GM19467 (cell line): Measurements from ENCODE around the gene RPRD1A.
"Not testable (repeated sequence)": the region's sequence is repeated elsewhere in the genome, so short reads cannot be mapped to it uniquely, and the experiment has no call there.

Experiments
- ATAC-seq: cut with Tn5 transposase; IDR thresholded peaks from one replicate; pipeline ENCODE4 v1.9.1; 2021; ENCODE audit warnings: mild to moderate bottlenecking, moderate library complexity; ENCODE audit not compliant: unreplicated experiment

RPRD1A gene

DNA sequence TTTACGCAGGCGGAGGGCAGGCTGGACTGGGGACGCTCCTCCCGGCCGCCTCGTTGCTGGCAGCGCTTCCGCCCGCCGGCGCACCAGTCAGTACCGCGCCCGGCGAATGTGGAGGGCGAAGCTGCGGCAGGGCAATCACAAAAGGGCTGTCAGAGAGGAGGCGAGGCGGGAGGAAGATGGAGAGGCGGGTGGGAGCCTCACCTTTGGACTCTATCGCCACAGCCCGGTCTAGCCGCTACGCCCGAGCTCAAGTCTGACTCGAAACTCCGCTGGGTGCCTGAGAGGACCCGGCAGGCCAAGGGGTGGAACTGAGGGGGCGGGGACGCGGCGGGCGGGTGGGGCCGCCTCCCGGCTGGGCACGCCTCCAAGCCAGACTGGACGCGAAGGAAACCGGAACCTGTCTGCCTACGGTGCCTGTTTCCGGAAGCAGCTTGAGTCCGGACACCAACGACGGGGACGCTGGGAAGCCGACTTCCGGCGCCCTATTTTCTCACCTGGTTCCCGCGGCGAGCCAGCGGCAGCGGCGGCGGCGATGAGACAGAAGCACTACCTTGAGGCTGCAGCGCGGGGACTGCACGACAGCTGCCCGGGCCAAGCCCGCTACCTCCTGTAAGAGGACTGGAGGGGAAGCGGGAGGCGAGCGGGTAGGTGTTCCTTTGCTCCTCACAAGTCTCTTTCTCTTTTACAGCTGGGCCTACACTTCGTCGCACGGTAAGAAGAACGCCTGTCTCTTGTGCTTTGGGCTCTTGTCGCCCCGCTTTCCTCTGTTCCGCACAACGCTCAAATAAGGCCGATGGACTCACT is 95.0 kb downstream of the RPRD1A start, which contains the start of gene RMP24:
TSS of gene RMP24 (plus strand) at position 483 of the 804 bp plus-strand sequence.
- peak; percentile 91 for ATAC-seq

- ATAC-seq, result peak; percentile 7
Observed at GRCh38 chr18:35971661-35972196, 95.6 kb downstream of the RPRD1A start.

DNA sequence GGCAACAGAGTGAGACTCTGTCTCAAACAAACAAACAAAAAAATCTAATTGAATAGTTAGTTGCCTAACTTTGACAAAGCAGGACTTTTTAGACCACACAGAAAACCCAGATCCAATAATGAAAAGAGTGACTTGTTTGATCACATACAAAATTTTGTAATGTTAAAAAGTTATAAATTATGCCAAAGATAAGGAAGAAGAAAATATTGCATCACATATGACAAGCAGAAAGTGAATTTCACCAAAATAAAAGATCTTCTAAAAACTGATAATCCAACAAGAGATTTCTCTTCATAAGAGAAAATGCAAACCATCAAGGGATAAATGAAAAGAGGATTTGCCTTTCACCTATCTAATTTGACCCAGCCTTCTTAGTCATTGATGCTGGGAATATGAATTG is 97.7 kb downstream of the RPRD1A start:
- ATAC-seq, result no peak

DNA sequence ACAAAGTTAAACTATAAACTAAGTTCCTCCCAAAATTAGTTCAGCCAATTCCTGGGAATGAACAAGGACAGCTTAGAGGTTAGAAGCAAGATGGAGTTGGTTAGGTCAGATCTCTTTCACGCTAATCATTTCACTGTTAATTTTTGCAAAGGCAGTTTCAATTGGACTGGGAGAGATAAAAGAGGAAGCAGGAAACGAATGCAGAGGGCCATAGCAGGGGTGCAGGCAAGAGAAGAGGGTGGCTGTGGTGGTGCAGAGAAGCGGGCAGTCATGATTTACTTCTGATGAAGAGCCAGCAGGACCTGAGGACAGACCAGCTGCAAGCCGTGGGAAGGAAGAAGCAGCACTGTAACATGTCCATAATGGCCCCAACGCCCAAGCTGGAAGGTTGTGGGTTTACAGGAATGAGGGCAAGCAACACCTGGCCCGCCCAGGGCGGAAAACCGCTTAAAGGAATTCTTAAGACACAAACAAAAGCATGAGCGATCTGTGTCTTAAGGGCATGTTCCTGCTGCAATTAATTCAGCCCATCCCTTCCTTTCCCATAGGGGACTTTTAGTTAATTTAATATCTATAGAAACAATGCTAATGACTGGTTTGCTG is 99.0 kb downstream of the RPRD1A start:
- ATAC-seq, result no peak

DNA sequence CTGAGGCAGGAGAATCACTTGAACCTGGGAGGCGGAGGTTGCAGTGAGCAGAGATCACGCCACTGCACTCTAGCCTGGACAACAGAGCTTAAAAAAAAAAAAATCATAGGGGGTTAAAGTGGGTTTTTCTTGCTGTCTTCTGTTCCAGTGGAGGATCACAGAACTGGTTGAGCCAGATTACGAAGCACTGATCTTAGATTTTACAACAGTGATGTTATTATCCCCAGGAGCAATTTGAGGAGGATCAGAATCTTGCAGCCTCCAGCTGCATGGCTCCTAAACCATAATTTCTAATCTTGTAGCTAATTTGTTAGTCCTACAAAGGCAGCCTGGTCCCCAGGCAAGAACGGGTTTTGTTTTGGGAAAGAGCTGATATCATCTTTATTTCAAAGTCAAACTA is 99.5 kb downstream of the RPRD1A start:
- ATAC-seq, result not testable (repeated sequence)

- ATAC-seq, result no peak
Observed at GRCh38 chr18:35964319-35964718, 103.0 kb downstream of the RPRD1A start.

- ATAC-seq, result no peak
Observed at GRCh38 chr18:35962320-35962719, 105.0 kb downstream of the RPRD1A start.

DNA sequence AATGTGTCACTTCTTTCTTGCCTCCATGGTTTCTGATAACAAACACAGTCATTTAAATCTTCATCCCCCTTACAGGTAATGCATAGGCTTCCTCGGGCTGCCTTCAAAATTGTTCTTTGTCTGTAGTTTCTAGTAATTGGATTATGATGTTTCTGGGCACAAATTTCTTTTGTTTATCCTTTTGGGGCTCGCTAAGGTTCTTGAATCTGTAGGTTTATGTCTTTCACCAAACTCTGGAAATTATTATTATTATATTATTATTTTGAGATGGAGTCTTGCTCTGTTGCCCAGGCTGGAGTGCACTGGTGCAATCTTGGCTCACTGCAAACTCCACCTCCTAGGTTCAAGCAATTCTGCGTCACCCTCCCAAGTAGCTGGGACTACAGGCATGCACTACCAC is 111.1 kb downstream of the RPRD1A start:
- no peak for ATAC-seq

- ATAC-seq, result peak; percentile 66
Observed at GRCh38 chr18:35953688-35954087, 113.7 kb downstream of the RPRD1A start.

DNA sequence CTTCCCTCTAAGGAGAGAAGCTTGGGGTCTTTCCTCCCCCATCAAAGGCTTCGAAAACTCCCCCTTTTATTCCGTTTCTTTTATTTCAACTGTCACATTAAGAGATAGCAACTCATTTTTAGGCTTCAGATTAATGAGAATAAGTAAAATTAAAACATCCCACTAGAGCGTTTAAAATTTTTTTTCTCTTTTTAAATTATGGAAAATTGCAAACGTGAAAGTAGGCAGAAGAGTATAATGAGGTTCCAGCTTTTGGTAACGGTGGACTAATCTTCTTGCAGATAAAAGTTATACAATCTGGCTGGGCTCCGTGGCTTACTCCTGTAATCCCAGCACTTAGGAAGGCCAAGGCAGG is 116.8 kb downstream of the RPRD1A start:
- no peak for ATAC-seq

GRCh38 chr18:35949903-35950627 is 117.3 kb downstream of the RPRD1A start:
- ATAC-seq, result peak; percentile 50

DNA sequence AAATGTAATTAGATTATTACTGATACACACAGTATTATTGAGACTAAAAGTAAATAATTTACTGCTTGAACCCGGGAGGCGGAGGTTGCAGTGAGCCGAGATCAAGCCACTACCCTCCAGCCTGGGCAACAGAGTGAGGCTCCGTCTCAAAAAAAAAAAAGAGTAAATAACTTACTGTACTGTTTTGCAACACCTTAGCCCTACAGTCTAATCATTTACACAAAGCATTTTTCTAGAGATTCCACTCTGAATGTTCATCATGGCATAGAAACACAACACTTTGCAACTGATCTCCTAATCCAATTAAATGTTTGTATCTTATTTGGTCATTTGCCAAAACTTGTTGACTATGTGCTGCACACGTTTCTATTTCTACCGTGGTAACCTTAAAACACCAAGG is 118.3 kb downstream of the RPRD1A start:
- ATAC-seq, result no peak

GRCh38 chr18:35948080-35948479 is 119.3 kb downstream of the RPRD1A start:
- ATAC-seq, result no peak

DNA sequence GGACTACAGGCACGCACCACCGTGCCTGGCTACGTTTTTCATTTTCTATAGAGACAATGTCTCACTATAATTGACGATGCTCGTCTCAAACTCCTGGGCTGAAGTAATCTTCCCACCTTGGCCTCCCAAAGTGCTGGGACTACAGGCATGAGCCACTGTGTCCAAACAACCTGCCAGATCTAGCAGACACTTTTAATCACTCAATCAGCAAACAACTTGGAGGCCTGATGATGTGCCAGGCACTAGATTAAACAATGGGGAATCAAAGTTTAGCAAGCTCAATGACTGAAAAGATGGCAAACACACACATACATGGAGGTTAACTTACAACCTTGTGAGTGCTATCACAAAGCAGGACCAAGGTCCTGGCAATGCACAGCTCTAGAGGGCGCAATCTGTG is 124.7 kb downstream of the RPRD1A start:
- no peak for ATAC-seq

GRCh38 chr18:35942133-35942532 is 125.2 kb downstream of the RPRD1A start:
- no peak for ATAC-seq

DNA sequence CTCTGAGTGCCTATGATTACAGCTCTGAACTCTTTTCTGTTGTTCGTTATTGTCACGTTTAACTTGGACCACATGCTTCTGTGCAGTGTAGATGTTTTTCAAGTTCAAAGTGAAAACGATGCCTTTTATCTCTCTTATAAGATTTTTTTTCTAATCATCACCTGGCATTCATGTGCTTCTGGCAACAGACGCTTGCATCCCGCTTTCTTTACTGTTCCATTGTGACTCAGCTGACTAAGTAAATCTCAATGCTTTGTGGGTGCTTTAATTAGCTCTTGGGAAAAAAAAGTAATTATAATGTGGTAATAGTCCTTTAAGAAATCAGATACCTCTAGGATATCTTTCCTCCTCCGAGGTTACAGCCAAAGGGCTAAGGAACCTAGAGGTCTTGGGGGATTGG is 126.1 kb downstream of the RPRD1A start:
- no peak for ATAC-seq
